NCI-H2107 (cell line): ENCODE results near the gene MST1R.
"Not testable (repeated sequence)": the region's sequence is repeated elsewhere in the genome, so short reads cannot be mapped to it uniquely, and the experiment has no call there.

Experiments used
- DNase-seq: peaks from one replicate; lab custom pipeline; 2025; lab: John Stamatoyannopoulos, UW

MST1R gene

GRCh38 chr3:49903451-49904424 is at the start of gene MST1R:
TSS of gene MST1R (minus strand) at chr3:49903873. CDS start at chr3:49903609, 264 bp downstream.
- DNase-seq: no peak

DNA sequence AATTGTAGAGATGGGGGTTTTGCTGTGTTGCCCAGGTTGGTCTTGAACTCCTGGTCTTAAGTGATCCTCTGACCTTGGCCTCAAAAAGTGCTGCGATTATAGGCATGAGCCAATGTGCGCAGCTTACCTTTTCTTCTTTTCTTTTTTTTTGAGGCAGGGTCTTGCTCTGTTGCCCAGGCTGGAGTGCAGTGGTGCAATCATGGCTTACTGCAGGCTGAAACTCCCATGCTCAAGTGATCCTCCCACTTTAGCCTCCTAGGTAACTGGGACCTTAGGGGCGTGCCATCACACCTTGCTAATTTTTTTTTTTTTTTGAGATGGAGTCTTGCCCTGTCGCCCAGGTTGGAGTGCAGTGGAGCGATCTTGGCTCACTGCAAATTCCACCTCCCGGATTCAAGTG is 49.3 kb upstream of the MST1R start:
- no peak for DNase-seq

DNA sequence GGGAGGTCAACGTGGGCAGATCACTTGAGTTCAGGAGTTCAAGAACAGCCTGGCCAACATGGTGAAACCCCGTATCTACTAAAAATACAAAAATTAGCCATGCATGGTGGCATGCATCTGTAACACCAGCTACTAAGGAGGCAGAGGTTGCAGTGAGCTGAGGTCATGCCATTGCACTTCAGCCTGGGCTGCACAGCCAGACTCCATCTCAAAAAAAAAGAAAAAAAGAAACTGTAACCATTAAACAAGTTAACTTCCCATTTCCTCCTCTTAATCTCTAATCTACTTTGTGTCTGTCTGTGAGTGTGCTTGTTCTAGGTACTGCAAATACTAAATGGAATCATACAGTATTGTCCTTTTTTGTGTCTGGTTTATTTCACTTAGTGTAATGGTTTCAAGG is 39.0 kb upstream of the MST1R start:
- no peak for DNase-seq

DNA sequence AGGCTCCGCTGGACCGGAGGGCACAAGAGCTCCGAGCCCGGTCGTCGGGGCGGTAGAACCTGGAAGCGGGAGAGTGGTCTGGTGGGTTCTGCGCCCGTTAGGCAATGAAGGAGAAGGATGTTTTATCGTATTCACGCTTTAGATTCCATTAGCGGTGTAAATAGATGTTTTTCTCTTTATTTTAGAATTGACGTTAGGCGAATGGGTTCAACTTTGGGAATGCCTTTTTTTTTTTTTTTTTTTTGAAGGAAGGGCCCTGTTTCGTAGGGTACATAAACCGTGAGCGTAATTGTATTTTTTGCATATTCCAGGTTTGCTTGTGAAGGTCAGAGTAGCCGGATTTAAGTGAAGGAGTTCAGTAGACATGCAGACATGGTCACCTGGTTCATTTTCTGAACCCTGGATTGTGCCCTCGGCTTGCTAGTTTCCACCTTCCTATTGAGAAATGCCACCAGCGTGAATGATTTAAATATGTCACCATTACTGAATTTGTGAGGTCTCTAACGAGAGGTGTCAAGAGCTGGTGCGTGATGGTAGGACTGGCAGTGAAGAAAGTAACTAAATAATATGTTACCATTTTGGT is 37.1 kb upstream of the MST1R start:
- no peak for DNase-seq

DNA sequence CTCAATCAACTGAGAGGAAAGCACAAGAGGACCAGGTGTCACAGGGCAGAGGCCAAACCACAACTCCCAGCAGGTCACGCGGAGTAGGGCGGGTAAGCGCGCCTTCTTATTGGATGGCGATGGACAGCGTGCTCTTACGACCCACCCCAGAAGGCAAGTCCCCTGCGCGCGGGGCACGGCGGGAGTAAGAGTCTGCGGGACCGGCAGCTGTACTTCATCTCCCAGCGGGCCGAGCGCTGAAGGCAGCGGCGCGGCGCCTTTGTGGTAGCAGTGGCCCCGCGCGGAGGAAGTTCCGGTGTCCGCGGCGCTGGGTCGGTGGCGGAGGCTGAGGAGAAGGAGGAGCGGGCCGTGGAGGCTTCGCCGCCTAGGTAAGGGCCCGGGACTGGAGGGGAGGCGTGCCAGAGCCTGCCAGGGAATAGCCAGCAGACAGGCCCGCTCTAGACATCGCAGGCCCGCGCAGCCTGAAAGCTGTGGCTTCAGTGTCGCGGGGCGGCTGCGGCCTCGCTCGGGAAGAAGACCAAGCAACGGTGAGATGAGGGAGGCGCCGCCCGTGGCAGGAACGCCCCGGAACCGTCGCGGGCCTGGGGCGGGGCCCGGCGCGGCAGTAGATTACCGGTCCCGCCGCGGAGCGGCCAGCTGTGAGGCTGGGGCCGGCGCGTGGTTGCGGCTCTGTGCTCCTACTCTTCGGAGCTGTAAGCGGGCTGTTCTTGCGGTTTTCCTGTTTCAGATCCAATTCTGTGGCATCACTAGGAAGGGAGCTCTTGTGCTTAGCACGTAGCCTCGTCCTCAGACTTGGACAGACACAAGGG is 36.4 kb upstream of the MST1R start, which contains the start of gene RBM6:
Gene RBM6 (plus strand): TSS at position 293 of the 809 bp plus-strand sequence. CDS start 22,492 bp downstream, outside the sequence.
- DNase-seq: peak; percentile 84

DNA sequence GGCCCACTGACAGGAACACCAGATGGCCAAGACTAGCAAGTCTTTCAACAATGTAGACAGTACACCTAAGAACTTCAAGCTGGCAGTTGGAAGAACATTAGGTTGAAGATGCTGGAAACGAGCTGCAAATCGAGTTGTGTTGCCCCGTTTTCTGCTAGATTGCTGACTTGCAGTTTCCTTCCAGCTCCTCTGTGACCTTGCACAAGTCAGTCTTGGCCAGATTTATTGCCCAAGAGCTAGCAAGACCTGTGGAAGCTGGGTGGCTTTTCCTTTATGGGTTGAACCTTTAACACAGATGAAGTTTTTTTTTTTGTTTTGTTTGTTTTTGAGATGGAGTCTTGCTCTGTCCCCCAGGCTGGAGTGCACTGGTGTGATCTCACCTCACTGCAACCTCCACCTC is 33.4 kb upstream of the MST1R start:
- DNase-seq: no peak

- not testable (repeated sequence) for DNase-seq
These were observed 28.6 kb upstream of the MST1R start for GRCh38 chr3:49932281-49932680.

GRCh38 chr3:49930922-49931321 is 27.2 kb upstream of the MST1R start:
- DNase-seq: peak; percentile 34

DNA sequence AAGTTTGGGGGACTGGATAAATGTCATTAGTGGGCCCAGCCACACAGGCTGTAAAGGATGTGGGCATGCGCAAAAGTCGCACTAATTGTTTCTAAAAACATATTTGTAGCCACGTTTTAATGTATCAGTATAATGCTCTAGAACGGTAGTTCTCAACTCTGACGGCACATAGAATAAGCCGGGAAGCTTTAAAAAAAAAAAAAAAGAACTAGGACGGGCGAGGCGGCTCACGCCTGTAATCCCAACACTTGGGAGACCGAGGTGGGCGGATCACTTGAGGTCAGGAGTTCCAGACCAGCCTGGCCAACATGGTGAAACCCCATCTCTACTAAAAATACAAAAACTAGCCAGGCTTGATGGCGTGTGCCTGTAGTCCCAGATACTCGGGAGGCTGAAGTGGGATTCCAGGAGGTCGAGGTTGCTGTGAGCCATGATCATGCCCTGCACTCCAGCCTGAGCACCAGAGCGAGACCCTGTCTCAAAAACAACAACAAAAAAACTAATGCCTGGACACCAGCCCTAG is 26.6 kb upstream of the MST1R start:
- no peak for DNase-seq

DNA sequence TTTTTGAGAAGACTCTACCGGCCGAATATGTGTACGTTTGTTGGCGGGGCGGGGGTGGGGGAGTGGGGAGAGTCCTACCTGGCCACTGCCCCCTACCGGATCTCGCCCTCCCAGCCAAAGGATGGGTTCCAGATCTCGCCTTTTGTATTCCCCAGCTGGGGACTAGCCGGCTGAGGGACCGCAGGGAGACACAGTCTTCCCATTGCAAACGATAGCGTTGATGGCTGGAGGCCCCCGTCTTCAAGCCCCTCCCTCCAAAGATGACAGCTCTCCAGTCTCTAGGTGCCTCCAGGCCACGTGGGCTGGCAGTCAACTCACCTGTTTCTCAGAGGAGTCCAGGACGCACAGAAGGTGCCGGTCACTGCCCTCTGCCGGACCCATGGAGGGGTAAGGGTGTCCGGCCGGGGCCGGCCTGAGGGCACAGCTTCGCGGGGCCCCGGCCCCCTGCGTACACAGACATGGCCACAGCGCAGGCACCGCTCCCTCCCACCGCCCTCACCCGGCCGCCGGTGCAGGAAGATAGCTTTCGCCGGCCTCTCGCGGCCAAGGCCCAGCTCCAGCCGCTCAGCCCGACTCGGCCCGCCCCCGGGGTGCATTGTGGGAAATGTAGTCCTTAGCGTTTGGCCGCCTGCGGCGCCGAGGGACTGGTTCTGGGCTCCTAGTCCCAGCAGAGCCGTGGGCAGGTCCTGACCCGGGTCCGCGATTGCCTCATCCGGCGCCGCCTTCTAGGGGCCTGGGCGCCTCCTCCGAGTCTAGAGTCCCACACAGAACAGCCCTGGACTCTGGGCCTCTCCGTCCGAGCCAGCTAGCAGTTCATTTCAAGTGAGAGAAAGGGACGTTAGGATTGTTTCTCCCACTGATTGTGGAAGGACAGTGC is 25.9 kb upstream of the MST1R start, which contains the start of gene MON1A:
Gene MON1A (minus strand): TSS at position 521 of the 877 bp plus-strand sequence. CDS start 16,465 bp downstream, outside the sequence.
- DNase-seq: peak; percentile 31

DNA sequence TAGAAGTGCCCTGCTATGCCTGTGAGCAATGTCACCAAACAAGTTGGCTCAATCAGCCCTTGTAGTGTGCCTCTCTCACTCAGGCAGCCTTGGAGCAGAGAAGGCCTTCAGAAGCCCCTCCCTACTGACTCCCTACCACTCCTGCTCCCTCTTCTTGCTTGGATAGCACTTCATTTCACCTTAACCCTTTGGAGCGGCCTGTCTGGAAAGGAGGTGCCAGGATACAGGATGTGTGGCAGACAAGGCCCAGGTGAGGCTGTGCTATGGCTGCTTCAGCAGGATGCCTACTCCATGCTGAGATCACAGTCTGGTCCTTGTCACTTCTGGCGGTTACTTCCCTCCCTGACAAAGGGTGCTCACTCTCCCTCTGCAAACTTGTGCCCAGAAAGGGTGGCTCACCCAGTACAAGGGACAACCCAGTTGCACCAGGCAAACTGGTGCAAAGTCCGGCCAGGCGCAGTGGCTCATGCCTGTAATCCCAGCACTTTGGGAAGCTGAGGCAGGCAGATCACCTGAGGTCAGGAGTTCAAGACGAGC is 24.9 kb upstream of the MST1R start:
- no peak for DNase-seq

GRCh38 chr3:49927798-49928197 is 24.1 kb upstream of the MST1R start:
- no peak for DNase-seq

- no peak for DNase-seq
These were observed 22.6 kb upstream of the MST1R start for GRCh38 chr3:49926117-49926728.

DNA sequence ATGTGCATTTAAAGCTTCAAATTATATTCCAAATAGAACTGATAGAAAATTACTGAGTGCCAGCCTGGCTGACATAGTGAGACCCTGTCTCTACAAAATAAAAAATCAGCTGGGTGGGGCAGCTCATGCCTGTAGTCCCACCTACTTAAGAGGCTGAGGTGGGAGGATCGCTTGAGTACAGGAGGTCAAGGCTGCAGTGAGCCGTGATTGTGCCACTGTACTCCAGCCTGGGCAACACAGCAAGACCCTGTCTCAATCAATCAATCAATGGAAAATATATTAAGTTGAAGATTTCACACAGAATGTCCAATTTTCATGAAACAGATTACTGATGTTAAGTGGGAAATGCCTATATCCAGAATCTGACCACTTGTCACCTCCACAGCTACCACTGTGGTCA is 21.8 kb upstream of the MST1R start:
- DNase-seq: no peak

GRCh38 chr3:49924683-49925082 is 21.0 kb upstream of the MST1R start:
- no peak for DNase-seq

DNA sequence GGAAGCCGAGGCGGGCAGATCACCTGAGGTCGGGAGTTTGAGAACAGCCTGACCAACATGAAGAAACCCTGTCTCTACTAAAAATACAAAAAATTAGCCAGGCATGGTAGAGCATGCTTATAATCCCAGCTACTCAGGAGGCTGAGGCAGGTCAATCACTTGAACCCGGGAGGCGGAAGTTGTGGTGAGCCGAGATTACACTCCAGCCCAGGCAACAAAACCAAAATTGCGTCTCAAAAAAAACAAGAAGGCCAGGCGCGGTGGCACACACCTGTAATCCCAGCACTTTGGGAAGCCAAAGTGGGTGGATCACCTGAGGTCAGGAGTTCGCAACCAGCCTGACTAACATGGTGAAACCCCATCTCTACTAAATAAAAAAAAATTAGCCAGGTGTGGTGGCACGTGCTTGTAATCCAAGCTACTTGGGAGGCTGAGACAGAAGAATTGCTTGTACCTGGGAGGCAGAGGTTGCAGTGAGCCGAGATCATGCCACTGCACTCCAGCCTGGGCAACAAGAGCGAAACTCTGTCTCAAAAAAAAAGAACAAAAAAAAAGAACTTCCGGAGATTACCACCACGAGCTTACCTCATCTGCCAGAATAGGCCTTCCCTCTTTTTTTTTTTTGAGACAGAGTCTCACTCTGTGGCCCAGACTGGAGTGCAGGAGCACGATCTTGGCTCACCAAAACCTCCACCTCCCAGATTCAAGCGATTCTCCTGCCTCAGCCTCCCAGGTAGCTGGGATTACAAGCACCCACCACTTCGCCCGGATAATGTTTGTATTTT is 14.3 kb upstream of the MST1R start:
- not testable (repeated sequence) for DNase-seq

GRCh38 chr3:49916686-49917085 is 13.0 kb upstream of the MST1R start:
- DNase-seq: no peak

DNA sequence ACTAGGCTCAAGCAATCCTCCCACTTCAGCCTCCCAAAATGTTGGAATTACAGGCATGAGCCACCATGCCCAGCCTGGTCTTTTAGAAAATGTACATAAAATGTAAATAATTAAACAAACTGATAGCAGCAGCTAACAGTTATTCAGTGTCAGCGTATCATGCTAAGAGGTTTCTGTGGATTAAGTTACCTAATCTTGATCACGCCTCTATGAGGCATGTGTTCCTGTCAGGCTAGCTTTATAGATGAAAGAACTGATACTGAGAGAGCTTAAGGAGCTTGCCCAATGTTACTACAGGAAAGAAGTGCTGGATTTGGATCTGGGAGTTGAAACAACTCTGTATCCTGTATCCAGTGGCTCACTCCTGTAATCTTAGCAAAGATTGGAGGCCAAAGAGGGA is 11.2 kb upstream of the MST1R start:
- DNase-seq: no peak

DNA sequence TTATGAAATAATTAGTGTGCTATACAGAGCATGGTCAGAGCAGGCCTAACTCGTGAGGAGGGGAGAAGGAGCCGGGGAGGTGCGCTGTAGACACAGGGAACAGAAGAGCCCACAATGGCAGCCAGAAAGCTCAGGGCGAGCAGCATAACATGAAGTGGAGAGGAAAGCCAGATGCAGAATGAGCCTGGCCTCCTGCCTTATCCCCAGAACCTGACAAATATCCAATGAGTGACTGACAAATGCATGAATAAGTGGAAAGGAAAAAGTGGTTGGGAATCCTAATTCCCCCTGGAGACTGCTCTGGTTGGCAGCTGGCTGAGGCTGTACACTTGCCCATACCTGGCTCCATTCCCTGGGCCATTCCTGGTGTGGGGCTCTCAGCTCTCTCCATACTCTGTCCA is 9.2 kb upstream of the MST1R start:
- no peak for DNase-seq
